ENCODE measurements around the gene RANBP9. TPM values are rescaled to one million over a fixed set of nuclear protein-coding genes. Genes with fewer than 3 reads are reported as not detected.

Gene RANBP9
- total RNA-seq, 1 donor from 2014 or later, result 55.4 TPM

DNA sequence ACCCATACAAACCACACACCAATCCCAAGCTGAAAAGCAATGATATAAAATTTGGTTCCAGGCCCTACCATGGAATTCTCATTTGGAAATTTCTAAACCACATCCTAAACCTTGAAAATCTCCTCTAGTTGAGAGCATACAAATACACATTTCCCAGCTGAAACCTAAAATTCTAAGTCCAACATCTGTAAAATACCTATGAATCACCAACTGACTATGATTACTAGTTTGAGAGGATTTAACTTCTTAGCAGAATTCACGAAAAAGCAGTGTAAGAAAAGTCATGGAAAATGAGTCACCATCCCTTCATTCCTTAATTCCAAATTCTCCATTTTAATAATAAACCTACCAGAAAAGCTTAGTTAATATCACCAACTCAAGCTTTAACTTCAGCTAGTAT is 15.4 kb downstream of the RANBP9 start:
- peaks cover 45% of the 10 kb centered on the region for H3K4me1 Mint-ChIP-seq (ENCODE audit: unreplicated experiment)
- H3K9me3 Mint-ChIP-seq (ENCODE audit: unreplicated experiment), result no peaks in the 10 kb centered on the region
- TF ChIP-seq, protein P1, sequence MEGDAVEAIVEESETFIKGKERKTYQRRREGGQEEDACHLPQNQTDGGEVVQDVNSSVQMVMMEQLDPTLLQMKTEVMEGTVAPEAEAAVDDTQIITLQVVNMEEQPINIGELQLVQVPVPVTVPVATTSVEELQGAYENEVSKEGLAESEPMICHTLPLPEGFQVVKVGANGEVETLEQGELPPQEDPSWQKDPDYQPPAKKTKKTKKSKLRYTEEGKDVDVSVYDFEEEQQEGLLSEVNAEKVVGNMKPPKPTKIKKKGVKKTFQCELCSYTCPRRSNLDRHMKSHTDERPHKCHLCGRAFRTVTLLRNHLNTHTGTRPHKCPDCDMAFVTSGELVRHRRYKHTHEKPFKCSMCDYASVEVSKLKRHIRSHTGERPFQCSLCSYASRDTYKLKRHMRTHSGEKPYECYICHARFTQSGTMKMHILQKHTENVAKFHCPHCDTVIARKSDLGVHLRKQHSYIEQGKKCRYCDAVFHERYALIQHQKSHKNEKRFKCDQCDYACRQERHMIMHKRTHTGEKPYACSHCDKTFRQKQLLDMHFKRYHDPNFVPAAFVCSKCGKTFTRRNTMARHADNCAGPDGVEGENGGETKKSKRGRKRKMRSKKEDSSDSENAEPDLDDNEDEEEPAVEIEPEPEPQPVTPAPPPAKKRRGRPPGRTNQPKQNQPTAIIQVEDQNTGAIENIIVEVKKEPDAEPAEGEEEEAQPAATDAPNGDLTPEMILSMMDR (IDR thresholded peaks at IDR 0.05), result no peak
- H3K36me3 Mint-ChIP-seq (ENCODE audit: unreplicated experiment), result peaks cover 4% of the 10 kb centered on the region
- H3K27me3 Mint-ChIP-seq (ENCODE audit: unreplicated experiment), result no peaks in the 10 kb centered on the region
- no peak overlapping the region for H3K4me3 Mint-ChIP-seq (ENCODE audit: unreplicated experiment)
- peak overlapping the region; percentile 88 for H3K27ac Mint-ChIP-seq (ENCODE audit: unreplicated experiment)
- no peak for DNase-seq (ENCODE audit: extremely low spot score, unreplicated experiment)

DNA sequence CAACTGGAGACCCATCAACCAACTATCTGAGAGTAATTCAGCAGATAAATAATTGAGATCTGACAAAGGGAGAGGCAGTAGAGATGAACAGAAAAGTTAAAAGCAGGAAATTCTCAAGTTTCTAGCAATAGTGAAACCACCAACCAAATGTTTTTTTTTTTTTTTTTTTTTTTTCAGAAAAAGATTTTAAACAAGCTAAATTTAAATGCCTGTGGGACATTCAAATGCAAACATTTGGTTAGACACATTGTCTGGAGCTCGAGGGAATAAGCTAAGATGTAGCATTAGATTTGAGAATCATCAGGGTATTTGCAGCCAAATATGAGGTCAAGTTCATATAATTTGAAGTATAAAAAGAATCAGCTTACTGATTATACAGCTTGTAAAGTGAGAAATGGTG is 16.4 kb downstream of the RANBP9 start:
- TF ChIP-seq, protein P1 (IDR thresholded peaks at IDR 0.05), result no peak
- Mint-ChIP-seq H3K4me3 (ENCODE audit: unreplicated experiment) (peak overlapping the region; percentile 50), H3K27ac (ENCODE audit: unreplicated experiment) (peak overlapping the region; percentile 88), H3K36me3 (ENCODE audit: unreplicated experiment) (peaks cover 7% of the 10 kb centered on the region), H3K9me3 (ENCODE audit: unreplicated experiment) (no peaks in the 10 kb centered on the region), H3K4me1 (ENCODE audit: unreplicated experiment) (peaks cover 40% of the 10 kb centered on the region), H3K27me3 (ENCODE audit: unreplicated experiment) (no peaks in the 10 kb centered on the region)
- DNase-seq (ENCODE audit: extremely low spot score, unreplicated experiment), result no peak

DNA sequence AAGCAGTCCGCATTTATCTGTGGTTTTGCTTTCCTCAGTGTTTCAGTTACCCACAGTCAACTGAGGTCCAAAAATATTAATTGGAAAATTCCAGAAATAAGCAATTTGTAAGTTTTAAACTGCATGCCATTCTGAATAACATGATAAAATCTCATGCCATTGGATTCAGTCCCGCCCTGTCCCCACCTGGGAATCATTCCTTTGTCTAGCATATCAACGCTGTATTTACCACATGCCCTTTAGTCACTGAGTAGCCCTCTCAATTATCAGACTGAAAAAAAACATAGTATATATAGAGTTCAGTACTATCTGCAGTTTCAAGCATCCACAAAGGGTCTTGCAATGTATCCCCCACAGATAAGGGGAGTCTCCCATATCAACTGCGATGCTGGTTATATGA is 17.1 kb downstream of the RANBP9 start:
- DNase-seq (ENCODE audit: extremely low spot score, unreplicated experiment), result no peak
- TF ChIP-seq, protein P1 (IDR thresholded peaks at IDR 0.05), result no peak
- Mint-ChIP-seq H3K27ac (ENCODE audit: unreplicated experiment) (peak overlapping the region; percentile 88), H3K4me3 (ENCODE audit: unreplicated experiment) (no peak overlapping the region), H3K27me3 (ENCODE audit: unreplicated experiment) (no peaks in the 10 kb centered on the region), H3K4me1 (ENCODE audit: unreplicated experiment) (peaks cover 44% of the 10 kb centered on the region), H3K9me3 (ENCODE audit: unreplicated experiment) (peaks cover 4% of the 10 kb centered on the region), H3K36me3 (ENCODE audit: unreplicated experiment) (peaks cover 11% of the 10 kb centered on the region)

DNA sequence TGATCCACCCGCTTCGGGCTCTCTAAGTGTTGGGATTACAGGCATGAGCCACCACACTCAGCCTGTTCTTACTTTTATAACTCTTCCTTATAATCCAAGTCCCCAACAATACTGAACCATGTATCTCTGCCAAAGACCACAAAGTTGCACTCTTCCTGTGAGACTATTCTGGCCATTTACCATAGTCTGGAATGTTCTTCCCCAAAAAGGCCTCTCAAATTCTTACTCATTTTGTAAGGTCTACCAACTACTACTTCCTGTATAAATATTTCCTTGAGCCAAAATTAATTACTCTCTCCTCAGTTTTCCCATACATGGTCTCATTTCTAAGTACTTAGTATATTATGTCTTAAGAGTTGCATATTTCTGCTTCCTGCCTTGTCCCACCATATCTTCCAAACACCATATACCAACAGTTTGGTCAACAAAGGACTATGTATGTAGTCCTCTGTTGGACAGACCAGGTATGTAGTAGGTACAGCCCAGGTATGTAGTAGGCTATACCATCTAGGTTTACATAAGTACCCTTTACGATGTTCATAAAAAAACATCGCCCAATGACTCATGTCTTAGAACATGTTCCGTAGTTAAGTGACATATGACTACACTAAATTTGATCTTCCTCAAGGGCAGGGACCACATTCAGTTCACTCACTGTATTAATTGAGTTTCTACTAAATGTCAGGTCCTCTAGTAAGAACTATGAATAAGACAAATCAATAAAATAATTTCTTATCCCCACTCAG is 22.0 kb downstream of the RANBP9 start:
- Mint-ChIP-seq H3K9me3 (ENCODE audit: unreplicated experiment) (peaks cover 5% of the 10 kb centered on the region), H3K4me1 (ENCODE audit: unreplicated experiment) (peaks cover 21% of the 10 kb centered on the region), H3K27ac (ENCODE audit: unreplicated experiment) (peak overlapping the region; percentile 47), H3K4me3 (ENCODE audit: unreplicated experiment) (no peak overlapping the region), H3K36me3 (ENCODE audit: unreplicated experiment) (peaks cover 29% of the 10 kb centered on the region), H3K27me3 (ENCODE audit: unreplicated experiment) (no peaks in the 10 kb centered on the region)
- DNase-seq (ENCODE audit: extremely low spot score, unreplicated experiment), result no peak
- TF ChIP-seq, protein P1 (IDR thresholded peaks at IDR 0.05), result no peak

DNA sequence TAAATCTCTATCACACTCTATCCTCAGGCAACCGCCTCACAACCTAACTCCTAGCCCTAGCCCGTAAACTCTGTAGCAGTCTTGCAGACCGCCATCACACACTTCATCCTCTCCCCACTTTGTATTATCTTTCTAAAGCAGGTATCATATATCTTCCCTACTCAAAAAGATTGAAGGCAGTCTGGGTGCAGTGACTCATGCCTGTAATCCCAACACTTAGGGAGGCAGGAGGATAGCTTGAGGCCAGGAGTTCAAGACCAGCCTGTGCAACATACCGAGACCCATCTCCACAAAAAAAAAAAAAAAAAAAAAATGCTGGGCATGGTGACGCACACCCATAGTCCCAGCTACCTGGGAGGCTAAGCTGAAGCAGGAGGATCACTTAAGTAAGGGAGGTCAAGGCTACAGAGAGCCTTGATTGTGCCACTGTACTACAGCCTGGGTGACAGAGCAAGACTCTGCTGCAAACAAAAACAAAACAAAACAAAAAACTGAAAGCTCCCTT is 22.9 kb downstream of the RANBP9 start:
- H3K27me3 Mint-ChIP-seq (ENCODE audit: unreplicated experiment), result no peaks in the 10 kb centered on the region
- peaks cover 20% of the 10 kb centered on the region for H3K4me1 Mint-ChIP-seq (ENCODE audit: unreplicated experiment)
- H3K9me3 Mint-ChIP-seq (ENCODE audit: unreplicated experiment), result peaks cover 5% of the 10 kb centered on the region
- TF ChIP-seq, protein P1 (IDR thresholded peaks at IDR 0.05), result no peak
- no peak overlapping the region for H3K27ac Mint-ChIP-seq (ENCODE audit: unreplicated experiment)
- no peak overlapping the region for H3K4me3 Mint-ChIP-seq (ENCODE audit: unreplicated experiment)
- H3K36me3 Mint-ChIP-seq (ENCODE audit: unreplicated experiment), result peaks cover 29% of the 10 kb centered on the region
- DNase-seq (ENCODE audit: extremely low spot score, unreplicated experiment), result no peak

All from osteocyte (in vitro differentiated cells).